CD14-positive monocyte (primary cell): ENCODE measurements around the gene SLC25A17. TPM values are rescaled to one million over a fixed set of nuclear protein-coding genes. Genes with fewer than 3 reads are reported as not detected.
A peak's percentile ranks its signal among the peaks of the same experiment; 100 is the strongest.

Experiments used
- DNase-seq, 3 donors: peaks; one replicate each; pipeline ENCODE4 v3.0.0-alpha.2; 2011 to 2022
- H2AFZ ChIP-seq: 2 replicates; pipeline ENCODE4 v1.6.0; 2012; ENCODE audit warnings: mild to moderate bottlenecking, low read depth, low read length, inconsistent platforms; ENCODE audit not compliant: insufficient read depth, poor library complexity, severe bottlenecking
- H3K27ac ChIP-seq, 2 donors: 1 replicate in 1 of 2; 2 replicates in 1 of 2; pipeline ENCODE4 v1.5.1; 2012 to 2013; ENCODE audit warnings: low read length in 2 of 2, control low read depth in 1 of 2, inconsistent platforms in 1 of 2, low read depth in 1 of 2, mild to moderate bottlenecking in 1 of 2
- H3K27me3 ChIP-seq, 2 donors: one replicate each; pipeline versions ENCODE4 v1.6.0 to v1.6.1; 2011 to 2013; ENCODE audit warnings: low read length in 2 of 2; ENCODE audit not compliant: control insufficient read depth in 2 of 2, insufficient read depth in 2 of 2
- H3K36me3 ChIP-seq, 2 donors: replicated peaks in 1 of 2; 1 replicate in 1 of 2; 2 replicates in 1 of 2; pipeline versions ENCODE4 v1.5.1 to v1.6.1; 2012 to 2013; ENCODE audit warnings: low read length in 2 of 2, control low read depth in 1 of 2, inconsistent platforms in 1 of 2, mild to moderate bottlenecking in 1 of 2; ENCODE audit not compliant: insufficient read depth in 2 of 2, control insufficient read depth in 1 of 2
- H3K4me1 ChIP-seq, 2 donors: 1 replicate in 1 of 2; 2 replicates in 1 of 2; pipeline versions ENCODE4 v1.5.1 to v1.6.1; 2012 to 2013; ENCODE audit warnings: low read length in 2 of 2, control low read depth in 1 of 2, inconsistent platforms in 1 of 2, mild to moderate bottlenecking in 1 of 2, moderate library complexity in 1 of 2; ENCODE audit not compliant: insufficient read depth in 2 of 2, control insufficient read depth in 1 of 2
- H3K4me2 ChIP-seq: replicated peaks from 2 replicates; pipeline ENCODE3; 2012; ENCODE audit warnings: low read length, moderate library complexity, mild to moderate bottlenecking; ENCODE audit not compliant: poor library complexity, severe bottlenecking; ENCODE audit errors: extremely low read depth
- H3K4me3 ChIP-seq, 3 experiments: fragments of 200-600 bp in 1 of 3; sonication (generic) in 1 of 3; replicated peaks in 1 of 3; 1 replicate in 2 of 3; 2 replicates in 1 of 3; pipeline ENCODE4 v1.5.1; 2011 to 2013; ENCODE audit warnings: low read length in 3 of 3, mild to moderate bottlenecking in 3 of 3, control low read depth in 2 of 3, low read depth in 2 of 3, inconsistent platforms in 1 of 3, moderate library complexity in 1 of 3
- H3K79me2 ChIP-seq: 2 replicates; pipeline ENCODE4 v1.6.0; 2012; ENCODE audit warnings: mild to moderate bottlenecking, control low read depth, inconsistent platforms, low read length, moderate library complexity; ENCODE audit not compliant: insufficient read depth
- H3K9ac ChIP-seq: 2 replicates; pipeline ENCODE4 v1.6.0; 2017; ENCODE audit warnings: low read length, mild to moderate bottlenecking; ENCODE audit not compliant: insufficient read depth, poor library complexity, severe bottlenecking
- H3K9me3 ChIP-seq, 2 donors: replicated peaks in 1 of 2; 1 replicate in 1 of 2; 2 replicates in 1 of 2; pipeline versions ENCODE4 v1.5.1 to v1.6.1; 2012 to 2013; ENCODE audit warnings: low read length in 2 of 2, control low read depth in 1 of 2; ENCODE audit not compliant: control insufficient read depth in 1 of 2, insufficient read depth in 1 of 2
- H4K20me1 ChIP-seq: 2 replicates; pipeline ENCODE4 v1.6.0; 2012; ENCODE audit warnings: mild to moderate bottlenecking, low read length, control low read depth, moderate library complexity; ENCODE audit not compliant: insufficient read depth
- H3K27ac Mint-ChIP-seq, 7 donors: one replicate each; pipeline ENCODE4 v1.8.0; 2020; ENCODE audit warnings: mild to moderate bottlenecking in 7 of 7, mixed read lengths in 7 of 7, moderate library complexity in 6 of 7, inconsistent platforms in 2 of 7
- H3K27me3 Mint-ChIP-seq, 3 donors: one replicate each; pipeline ENCODE4 v1.8.0; 2021 to 2022; ENCODE audit warnings: low read depth in 3 of 3, mild to moderate bottlenecking in 3 of 3, mixed read lengths in 3 of 3, moderate library complexity in 3 of 3, inconsistent platforms in 1 of 3
- H3K36me3 Mint-ChIP-seq, 2 donors: one replicate each; pipeline ENCODE4 v1.8.0; 2020; ENCODE audit warnings: mixed read lengths in 2 of 2, inconsistent platforms in 1 of 2, mild to moderate bottlenecking in 1 of 2
- H3K4me1 Mint-ChIP-seq: one replicate; pipeline ENCODE4 v1.8.0; 2020; ENCODE audit warnings: mild to moderate bottlenecking, mixed read lengths
- H3K4me3 Mint-ChIP-seq, 2 donors: one replicate each; pipeline ENCODE4 v1.8.0; 2020; ENCODE audit warnings: mild to moderate bottlenecking in 2 of 2, mixed read lengths in 2 of 2, moderate library complexity in 1 of 2
- H3K9me3 Mint-ChIP-seq, 7 donors: one replicate each; pipeline ENCODE4 v1.8.0; 2020 to 2022; ENCODE audit warnings: mixed read lengths in 7 of 7, mild to moderate bottlenecking in 6 of 7, moderate library complexity in 6 of 7, inconsistent platforms in 2 of 7
- WGBS: methylation state at CpG from one replicate; pipeline ENCODE4 v1.1.5; 2013; ENCODE audit warnings: missing lambda C conversion rate; ENCODE audit not compliant: insufficient coverage; 5-methylcytosine and 5-hydroxymethylcytosine counted together
- intact Hi-C, 2 donors: fragments of 100-400 bp; cut with micrococcal nuclease; formaldehyde crosslinking; loops; one replicate each; pipeline versions ENCODE4 v1.15.0 to v1.15.1; 2023
- polyA plus RNA-seq, 3 donors: library from polyadenylated mRNA; depleted of rRNA in 1 of 3; unstranded in 2 of 3; stranded (reverse) in 1 of 3; fragments of 300-500 nt in 2 of 3; fragments of >200 nt in 1 of 3; fragmentation: Illumina TruSeq in 2 of 3; gene quantifications; 1 replicate in 2 of 3; 2 replicates in 1 of 3; pipeline ENCODE4 v1.2.3, GENCODE V29; 2012 to 2021
- TF ChIP-seq, protein P1 (sequence below): fragments of 200-600 bp; IDR thresholded peaks from one replicate; pipeline ENCODE4 v1.8.0; 2022; ENCODE audit warnings: antibody characterized with exemption, mild to moderate bottlenecking

SLC25A17 gene
- polyA plus RNA-seq, 3 donors: 7.3 to 10.6 (median 8.8) TPM

DNA sequence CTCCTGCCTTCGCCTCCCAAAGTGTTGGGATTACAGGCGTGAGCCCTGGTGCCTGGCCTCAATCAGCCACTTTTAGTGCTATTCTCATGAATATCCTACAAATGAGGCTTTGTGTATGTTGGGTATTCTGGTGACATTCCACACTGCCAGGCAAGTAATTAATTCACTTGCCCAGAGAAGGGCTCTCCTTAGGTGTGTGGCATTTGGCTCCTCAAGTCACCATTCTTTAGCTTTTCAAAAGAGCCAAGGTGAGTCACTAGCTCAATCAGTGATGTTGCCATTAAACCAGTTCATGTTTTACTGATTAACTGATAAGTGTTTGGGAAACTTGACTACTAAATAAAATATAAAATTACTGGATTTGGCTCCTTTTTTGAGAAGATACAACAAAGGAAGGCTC, 52.2 kb downstream of the SLC25A17 start:
- Histone ChIP-seq H3K4me2 (no peak overlapping the region), H4K20me1 (no peaks in the 10 kb centered on the region), H3K27ac (no peak overlapping the region), H3K27me3 (no peaks in the 10 kb centered on the region), H3K4me3 (no peak overlapping the region), H3K9ac (no peak overlapping the region), H3K79me2 (no peaks in the 10 kb centered on the region), H2AFZ (no peak overlapping the region), H3K9me3 (no peaks in the 10 kb centered on the region), H3K36me3 (peaks cover 12 to 26% of the 10 kb centered on the region in 2 donors), H3K4me1 (no peaks in the 10 kb centered on the region)
- Mint-ChIP-seq H3K4me1 (peaks cover 4% of the 10 kb centered on the region), H3K27ac (no peak overlapping the region), H3K4me3 (no peak overlapping the region), H3K27me3 (no peaks in the 10 kb centered on the region), H3K36me3 (peaks cover 22 to 24% of the 10 kb centered on the region in 2 donors), H3K9me3 (no peaks in the 10 kb centered on the region)
- intact Hi-C loops: no loop called here
- DNase-seq: no peak
- TF ChIP-seq, protein P1, sequence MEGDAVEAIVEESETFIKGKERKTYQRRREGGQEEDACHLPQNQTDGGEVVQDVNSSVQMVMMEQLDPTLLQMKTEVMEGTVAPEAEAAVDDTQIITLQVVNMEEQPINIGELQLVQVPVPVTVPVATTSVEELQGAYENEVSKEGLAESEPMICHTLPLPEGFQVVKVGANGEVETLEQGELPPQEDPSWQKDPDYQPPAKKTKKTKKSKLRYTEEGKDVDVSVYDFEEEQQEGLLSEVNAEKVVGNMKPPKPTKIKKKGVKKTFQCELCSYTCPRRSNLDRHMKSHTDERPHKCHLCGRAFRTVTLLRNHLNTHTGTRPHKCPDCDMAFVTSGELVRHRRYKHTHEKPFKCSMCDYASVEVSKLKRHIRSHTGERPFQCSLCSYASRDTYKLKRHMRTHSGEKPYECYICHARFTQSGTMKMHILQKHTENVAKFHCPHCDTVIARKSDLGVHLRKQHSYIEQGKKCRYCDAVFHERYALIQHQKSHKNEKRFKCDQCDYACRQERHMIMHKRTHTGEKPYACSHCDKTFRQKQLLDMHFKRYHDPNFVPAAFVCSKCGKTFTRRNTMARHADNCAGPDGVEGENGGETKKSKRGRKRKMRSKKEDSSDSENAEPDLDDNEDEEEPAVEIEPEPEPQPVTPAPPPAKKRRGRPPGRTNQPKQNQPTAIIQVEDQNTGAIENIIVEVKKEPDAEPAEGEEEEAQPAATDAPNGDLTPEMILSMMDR: no peak
- WGBS: 80% methylated on average over 1 of the region's 2 CpGs

DNA sequence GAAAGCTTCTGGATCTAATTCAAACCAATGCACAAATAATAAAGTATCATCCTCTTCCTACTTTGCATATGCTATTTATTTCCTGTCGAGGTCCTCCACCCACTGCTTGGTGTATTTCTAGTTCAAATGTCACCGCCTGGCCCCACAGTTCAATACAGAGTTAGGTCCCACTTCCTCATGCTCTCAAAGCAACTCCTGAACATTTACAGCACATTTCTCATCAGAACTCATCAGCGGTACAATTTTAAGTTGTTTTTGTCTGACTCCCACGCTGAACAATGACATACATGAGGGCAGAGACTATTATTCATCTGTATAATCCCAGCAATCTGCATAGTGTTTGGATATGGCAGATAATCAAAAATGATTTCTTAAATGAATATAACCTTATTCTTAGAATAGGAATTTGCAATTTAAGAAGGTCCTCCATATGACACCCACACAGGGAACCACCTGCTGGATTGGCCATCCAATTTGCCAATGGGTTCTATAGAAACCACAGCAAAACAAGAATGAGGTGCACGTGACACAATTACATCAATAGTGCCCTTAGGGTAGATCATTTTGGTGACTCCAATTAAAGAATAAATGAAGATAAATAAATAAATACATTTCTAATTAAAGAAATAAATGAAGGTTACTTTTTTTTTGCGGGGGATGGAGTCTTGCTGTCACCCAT, 54.2 kb downstream of the SLC25A17 start:
- Histone ChIP-seq H3K79me2 (no peaks in the 10 kb centered on the region), H3K9ac (no peak overlapping the region), H3K36me3 (peaks cover 0 to 9% of the 10 kb centered on the region in 2 donors), H3K27ac (no peak overlapping the region), H4K20me1 (no peaks in the 10 kb centered on the region), H3K27me3 (no peaks in the 10 kb centered on the region), H3K9me3 (no peaks in the 10 kb centered on the region), H3K4me1 (no peaks in the 10 kb centered on the region), H2AFZ (no peak overlapping the region), H3K4me2 (no peak overlapping the region), H3K4me3 (no peak overlapping the region)
- TF ChIP-seq, protein P1: no peak
- Mint-ChIP-seq H3K27ac (peak overlapping the region in 1 of 7 donors; percentile 42), H3K9me3 (no peaks in the 10 kb centered on the region), H3K4me3 (no peak overlapping the region), H3K4me1 (peaks cover 4% of the 10 kb centered on the region), H3K36me3 (peaks cover 5 to 7% of the 10 kb centered on the region in 2 donors), H3K27me3 (peaks cover 0 to 1% (median 0%) of the 10 kb centered on the region in 3 donors)
- WGBS: 44% methylated on average over 2 of the region's 6 CpGs
- DNase-seq: no peak
- intact Hi-C loops: no loop called here
